WTC11 (cell line): ENCODE data around the gene GALNT9. TPM values are rescaled to one million over a fixed set of nuclear protein-coding genes. Genes with fewer than 3 reads are reported as not detected.

Experiments
- ATAC-seq: fragments of 200-7000 bp; cut with Tn5 transposase; 2 replicates; pipeline ENCODE4 v1.10.0; 2021; ENCODE audit warnings: mild to moderate bottlenecking, moderate library complexity
- CTCF ChIA-PET: fragments of 300-600 bp; sonication (Branson Sonifier 250); formaldehyde crosslinking; loops from one replicate; lab custom pipeline; 2021; ENCODE audit warnings: antibody characterized with exemption; lab: Charles Lee
- POLR2A ChIA-PET: fragments of 350-600 bp; sonication (Branson Sonifier 250); formaldehyde crosslinking; loops from one replicate; lab custom pipeline; 2021; ENCODE audit warnings: antibody characterized with exemption; lab: Charles Lee
- DNase-seq: peaks from one replicate; pipeline ENCODE4 v3.0.0; 2021; ENCODE audit warnings: low spot score
- H3K27ac Mint-ChIP-seq: 2 replicates; pipeline ENCODE4 v1.8.0; 2021; ENCODE audit warnings: mixed read lengths
- H3K27me3 Mint-ChIP-seq: 2 replicates; pipeline ENCODE4 v1.8.0; 2021; ENCODE audit warnings: low read depth, mild to moderate bottlenecking, moderate library complexity, mixed read lengths
- H3K36me3 Mint-ChIP-seq: 2 replicates; pipeline ENCODE4 v1.8.0; 2021; ENCODE audit warnings: mixed read lengths
- H3K4me1 Mint-ChIP-seq: 2 replicates; pipeline ENCODE4 v1.8.0; 2022; ENCODE audit warnings: mixed read lengths
- H3K4me3 Mint-ChIP-seq: 2 replicates; pipeline ENCODE4 v1.8.0; 2021; ENCODE audit warnings: mild to moderate bottlenecking, moderate library complexity, mixed read lengths
- H3K9me3 Mint-ChIP-seq: 2 replicates; pipeline ENCODE4 v1.8.0; 2021; ENCODE audit warnings: mixed read lengths
- ATF3 ChIP-seq: sonication (generic); formaldehyde crosslinking; conservative IDR thresholded peaks from 2 replicates; pipeline ENCODE4 v1.8.1; 2022; ENCODE audit warnings: mild to moderate bottlenecking, missing genetic modification reagents
- FOXP4 ChIP-seq: sonication (generic); formaldehyde crosslinking; IDR thresholded peaks from 2 replicates; pipeline ENCODE4 v1.8.0; 2022; ENCODE audit warnings: mild to moderate bottlenecking, missing genetic modification reagents
- GABPB1 ChIP-seq: sonication (generic); formaldehyde crosslinking; IDR thresholded peaks from 2 replicates; pipeline ENCODE4 v1.8.1; 2023; ENCODE audit warnings: mild to moderate bottlenecking, missing genetic modification reagents
- GTF2I ChIP-seq: fragments of 250-450 bp; sonication (Bioruptor Pico); conservative IDR thresholded peaks from 2 replicates; pipeline ENCODE4 v1.4.0; 2021; ENCODE audit warnings: mild to moderate bottlenecking
- HMGXB4 ChIP-seq: sonication (generic); formaldehyde crosslinking; IDR thresholded peaks from 2 replicates; pipeline ENCODE4 v1.8.1; 2023; ENCODE audit warnings: mild to moderate bottlenecking, moderate library complexity, missing genetic modification reagents
- IRF2 ChIP-seq: sonication (generic); formaldehyde crosslinking; IDR thresholded peaks from 2 replicates; pipeline ENCODE4 v1.8.0; 2022; ENCODE audit warnings: low read depth, missing genetic modification reagents, borderline replicate concordance
- MXD4 ChIP-seq: fragments of 250-450 bp; sonication (Bioruptor Pico); IDR thresholded peaks from 2 replicates; pipeline ENCODE4 v1.8.0; 2021; ENCODE audit warnings: mild to moderate bottlenecking, moderate library complexity, borderline replicate concordance
- NFYB ChIP-seq: sonication (generic); formaldehyde crosslinking; conservative IDR thresholded peaks from 2 replicates; pipeline ENCODE4 v1.8.0; 2022; ENCODE audit warnings: low read depth, missing genetic modification reagents
- NR2C2 ChIP-seq: sonication (generic); formaldehyde crosslinking; IDR thresholded peaks from 2 replicates; pipeline ENCODE4 v1.8.0; 2022; ENCODE audit warnings: mild to moderate bottlenecking, missing genetic modification reagents
- SMAD4 ChIP-seq: sonication (generic); formaldehyde crosslinking; IDR thresholded peaks from 2 replicates; pipeline ENCODE4 v1.8.0; 2022; ENCODE audit warnings: mild to moderate bottlenecking, missing genetic modification reagents
- SOX15 ChIP-seq: fragments of 250-450 bp; sonication (Bioruptor Pico); IDR thresholded peaks from 2 replicates; pipeline ENCODE4 v1.9.0; 2021; ENCODE audit warnings: mild to moderate bottlenecking
- ZBTB21 ChIP-seq: sonication (generic); formaldehyde crosslinking; IDR thresholded peaks from 2 replicates; pipeline ENCODE4 v1.8.1; 2023; ENCODE audit warnings: mild to moderate bottlenecking, missing genetic modification reagents, borderline replicate concordance
- ZNF138 ChIP-seq: sonication (generic); formaldehyde crosslinking; conservative IDR thresholded peaks from 2 replicates; pipeline ENCODE4 v1.8.1; 2022; ENCODE audit warnings: mild to moderate bottlenecking, moderate library complexity, missing genetic modification reagents
- ZNF232 ChIP-seq: sonication (generic); formaldehyde crosslinking; IDR thresholded peaks from 2 replicates; pipeline ENCODE4 v1.8.0; 2022; ENCODE audit warnings: mild to moderate bottlenecking, missing genetic modification reagents
- ZNF317 ChIP-seq: sonication (generic); formaldehyde crosslinking; IDR thresholded peaks from 2 replicates; pipeline ENCODE4 v1.8.1; 2023; ENCODE audit warnings: low read depth, mild to moderate bottlenecking, moderate library complexity, missing genetic modification reagents, borderline replicate concordance
- ZNF425 ChIP-seq: fragments of 250-450 bp; sonication (Bioruptor Pico); conservative IDR thresholded peaks from 2 replicates; pipeline ENCODE4 v1.9.0; 2021; ENCODE audit warnings: mild to moderate bottlenecking
- total RNA-seq: library from RNA; stranded (reverse); gene quantifications from 3 replicates; pipeline ENCODE4 v1.2.3, GENCODE V29; 2021
- TF ChIP-seq, protein P1 (sequence below): sonication (generic); formaldehyde crosslinking; IDR thresholded peaks from 2 replicates; pipeline ENCODE4 v1.8.0; 2023; ENCODE audit warnings: mild to moderate bottlenecking, missing genetic modification reagents
- TF ChIP-seq, protein P2 (sequence below): sonication (generic); formaldehyde crosslinking; IDR thresholded peaks from 2 replicates; pipeline ENCODE4 v1.8.1; 2022; ENCODE audit warnings: mild to moderate bottlenecking, moderate library complexity, missing genetic modification reagents

GALNT9 gene
- total RNA-seq, 1 experiment from 2014 or later, result 0.90 TPM

GRCh38 chr12:132307976-132308852, 21.2 kb downstream of the GALNT9 start:
- DNase-seq (no peak), ATAC-seq (no peak)
- no peak for TF ChIP-seq NFYB
- TF ChIP-seq GTF2I (CRISPR knock-in tag), result no peak
- TF ChIP-seq HMGXB4, result no peak
- no peak for TF ChIP-seq ZNF425 (CRISPR knock-in tag)
- no peak for TF ChIP-seq ZNF317 (CRISPR knock-in tag)
- no peak for TF ChIP-seq ATF3 (CRISPR knock-in tag)
- TF ChIP-seq ZBTB21 (CRISPR knock-in tag), result no peak
- TF ChIP-seq FOXP4 (CRISPR knock-in tag), result no peak
- no peak for TF ChIP-seq SOX15 (CRISPR knock-in tag)
- TF ChIP-seq GABPB1 (CRISPR knock-in tag), result no peak
- no peak for TF ChIP-seq MXD4 (CRISPR knock-in tag)
- Mint-ChIP-seq H3K4me1 (no peaks in the 10 kb centered on the region), H3K4me3 (no peak overlapping the region), H3K27ac (no peak overlapping the region), H3K36me3 (0 out of 2 replicates have a peak, but pooled peaks cover 6% of the 10 kb centered on the region), H3K27me3 (peaks cover 47% of the 10 kb centered on the region), H3K9me3 (peaks cover 14% of the 10 kb centered on the region)
- ChIA-PET CTCF (interaction anchor here (0.9 kb wide), 1 partner anchor 106 kb away, joined by 5 read pairs; no protein-coding TSS in a partner anchor), POLR2A (no interaction called here)

DNA sequence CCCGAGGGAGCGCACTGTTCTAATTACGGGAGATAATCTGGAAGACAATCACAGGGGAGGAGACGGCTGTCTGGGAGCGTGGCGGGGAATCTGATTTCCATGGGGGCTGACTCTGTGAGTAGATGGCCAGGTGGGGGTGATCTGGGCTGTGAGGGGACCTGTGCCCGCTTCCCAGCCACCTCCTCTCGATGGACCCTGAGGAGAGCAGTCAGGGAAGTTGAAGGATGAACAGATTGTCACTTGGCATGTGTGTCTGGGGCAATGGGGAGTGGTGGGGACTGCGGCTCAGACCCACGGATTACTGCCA, 22.6 kb downstream of the GALNT9 start:
- ChIA-PET POLR2A (no interaction called here), CTCF (interaction anchor here (1.5 kb wide), 1 partner anchor 22 kb away, joined by 3 read pairs; no protein-coding TSS in a partner anchor)
- 0 out of 2 replicates have a peak, but pooled peaks cover 3% of the 10 kb centered on the region for H3K36me3 Mint-ChIP-seq
- no peak overlapping the region for H3K27ac Mint-ChIP-seq
- H3K4me3 Mint-ChIP-seq, result no peak overlapping the region
- DNase-seq (no peak), ATAC-seq (no peak)
- peaks cover 52% of the 10 kb centered on the region for H3K27me3 Mint-ChIP-seq
- H3K9me3 Mint-ChIP-seq, result peaks cover 11% of the 10 kb centered on the region
- no peaks in the 10 kb centered on the region for H3K4me1 Mint-ChIP-seq
- no peak for TF ChIP-seq NR2C2 (CRISPR knock-in tag)
- no peak for TF ChIP-seq IRF2 (CRISPR knock-in tag)
- TF ChIP-seq FOXP4 (CRISPR knock-in tag), result no peak
- no peak for TF ChIP-seq ZNF232 (CRISPR knock-in tag)
- TF ChIP-seq SMAD4 (CRISPR knock-in tag), result no peak
- TF ChIP-seq, protein P1, sequence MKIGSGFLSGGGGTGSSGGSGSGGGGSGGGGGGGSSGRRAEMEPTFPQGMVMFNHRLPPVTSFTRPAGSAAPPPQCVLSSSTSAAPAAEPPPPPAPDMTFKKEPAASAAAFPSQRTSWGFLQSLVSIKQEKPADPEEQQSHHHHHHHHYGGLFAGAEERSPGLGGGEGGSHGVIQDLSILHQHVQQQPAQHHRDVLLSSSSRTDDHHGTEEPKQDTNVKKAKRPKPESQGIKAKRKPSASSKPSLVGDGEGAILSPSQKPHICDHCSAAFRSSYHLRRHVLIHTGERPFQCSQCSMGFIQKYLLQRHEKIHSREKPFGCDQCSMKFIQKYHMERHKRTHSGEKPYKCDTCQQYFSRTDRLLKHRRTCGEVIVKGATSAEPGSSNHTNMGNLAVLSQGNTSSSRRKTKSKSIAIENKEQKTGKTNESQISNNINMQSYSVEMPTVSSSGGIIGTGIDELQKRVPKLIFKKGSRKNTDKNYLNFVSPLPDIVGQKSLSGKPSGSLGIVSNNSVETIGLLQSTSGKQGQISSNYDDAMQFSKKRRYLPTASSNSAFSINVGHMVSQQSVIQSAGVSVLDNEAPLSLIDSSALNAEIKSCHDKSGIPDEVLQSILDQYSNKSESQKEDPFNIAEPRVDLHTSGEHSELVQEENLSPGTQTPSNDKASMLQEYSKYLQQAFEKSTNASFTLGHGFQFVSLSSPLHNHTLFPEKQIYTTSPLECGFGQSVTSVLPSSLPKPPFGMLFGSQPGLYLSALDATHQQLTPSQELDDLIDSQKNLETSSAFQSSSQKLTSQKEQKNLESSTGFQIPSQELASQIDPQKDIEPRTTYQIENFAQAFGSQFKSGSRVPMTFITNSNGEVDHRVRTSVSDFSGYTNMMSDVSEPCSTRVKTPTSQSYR (CRISPR knock-in tag), result no peak
- no peak for TF ChIP-seq GABPB1 (CRISPR knock-in tag)
- TF ChIP-seq, protein P2, sequence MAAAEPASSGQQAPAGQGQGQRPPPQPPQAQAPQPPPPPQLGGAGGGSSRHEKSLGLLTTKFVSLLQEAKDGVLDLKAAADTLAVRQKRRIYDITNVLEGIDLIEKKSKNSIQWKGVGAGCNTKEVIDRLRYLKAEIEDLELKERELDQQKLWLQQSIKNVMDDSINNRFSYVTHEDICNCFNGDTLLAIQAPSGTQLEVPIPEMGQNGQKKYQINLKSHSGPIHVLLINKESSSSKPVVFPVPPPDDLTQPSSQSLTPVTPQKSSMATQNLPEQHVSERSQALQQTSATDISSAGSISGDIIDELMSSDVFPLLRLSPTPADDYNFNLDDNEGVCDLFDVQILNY (CRISPR knock-in tag), result no peak
- TF ChIP-seq ZNF138 (CRISPR knock-in tag), result no peak
